ENCODE results near the gene CSNK1A1. TPM values are rescaled to one million over a fixed set of nuclear protein-coding genes. Genes with fewer than 3 reads are reported as not detected.

The CSNK1A1 gene
- polyA plus RNA-seq (2013, experiment 1 of 2) = 211 TPM
- 208 TPM for polyA plus RNA-seq (2013, experiment 2 of 2)

GRCh38 chr5:149551227-149552037, at the start of gene CSNK1A1:
CSNK1A1 (minus strand) TSS chr5:149551439; CDS start chr5:149550964, 475 bp downstream.
- Histone ChIP-seq H4K91ac (ENCODE audit: low read length) (peak within 1 kb of the TSS; percentile 98), H2AK5ac (ENCODE audit: low read length, severe bottlenecking) (peak within 1 kb of the TSS; percentile 62), H3K27me3 (ENCODE audit: control insufficient read depth in 1 of 2, insufficient read depth in 1 of 2, low read length in 2 of 2) (no peaks in the 10 kb centered on the region)

GRCh38 chr5:149600932-149601331, 49.7 kb upstream of the CSNK1A1 start:
- H3K9ac ChIP-seq (ENCODE audit: low read length) = no peak overlapping the region
- H2BK12ac ChIP-seq (ENCODE audit: low read length in 2 of 2) = no peak overlapping the region
- DNase-seq = no peak
- no peak overlapping the region for H3K4ac ChIP-seq (ENCODE audit: low read depth in 1 of 2, low read length in 2 of 2)
- no peak overlapping the region for H3K4me3 ChIP-seq (ENCODE audit: insufficient read depth in 1 of 2, low read depth in 1 of 2, low read length in 2 of 2)
- peaks cover 8% of the 10 kb centered on the region for H3K79me1 ChIP-seq (replicated peaks; ENCODE audit: low read length, poor library complexity, severe bottlenecking)
- no peak overlapping the region for H3K27ac ChIP-seq (ENCODE audit: low read length, poor library complexity, severe bottlenecking)
- H3K23ac ChIP-seq (ENCODE audit: low read length in 2 of 2) = no peak overlapping the region
- H3K27me3 ChIP-seq (ENCODE audit: control insufficient read depth in 1 of 2, insufficient read depth in 1 of 2, low read length in 2 of 2) = no peaks in the 10 kb centered on the region
- no peak overlapping the region for H4K8ac ChIP-seq (ENCODE audit: low read length)
- no peak overlapping the region for H2BK120ac ChIP-seq (ENCODE audit: low read depth, low read length)
- H2AFZ ChIP-seq (ENCODE audit: low read depth, low read length) = no peak overlapping the region
- H3K18ac ChIP-seq (ENCODE audit: low read depth in 1 of 2, low read length in 2 of 2) = no peak overlapping the region
- H3K4me1 ChIP-seq (ENCODE audit: control insufficient read depth, insufficient read depth, low read depth, low read length) = peaks cover 4% of the 10 kb centered on the region
- no peaks in the 10 kb centered on the region for H3K9me3 ChIP-seq (ENCODE audit: control insufficient read depth, low read length)
- H3K36me3 ChIP-seq (ENCODE audit: control insufficient read depth in 1 of 2, insufficient read depth in 2 of 2, low read depth in 1 of 2, low read length in 2 of 2) = peaks cover 0 to 27% of the 10 kb centered on the region in 2 experiments
- H2AK5ac ChIP-seq (ENCODE audit: low read length, severe bottlenecking) = no peak overlapping the region
- WGBS = 92% methylated on average over 3 of the region's 3 CpGs
- no peak overlapping the region for H3K14ac ChIP-seq (ENCODE audit: low read length in 2 of 2)
- H2BK5ac ChIP-seq (ENCODE audit: low read depth, low read length, poor library complexity, severe bottlenecking) = no peak overlapping the region
- no peak overlapping the region for H3K4me2 ChIP-seq (ENCODE audit: low read length, poor library complexity, severe bottlenecking)
- no peak overlapping the region for H2BK15ac ChIP-seq (ENCODE audit: low read depth, poor library complexity, severe bottlenecking)
- no peak overlapping the region for H4K91ac ChIP-seq (ENCODE audit: low read length)

More at GRCh38 chr5:149551227-149552037, at the start of gene CSNK1A1:
- DNase-seq = peak; percentile 99
- WGBS = under 1% methylated on average over 56 of the region's 67 CpGs
- peak within 1 kb of the TSS; percentile 36 for H2AFZ ChIP-seq (ENCODE audit: low read depth, low read length)
- H3K4me2 ChIP-seq (ENCODE audit: low read length, poor library complexity, severe bottlenecking) = peak within 1 kb of the TSS; percentile 71
- H4K8ac ChIP-seq (ENCODE audit: low read length) = peak within 1 kb of the TSS; percentile 87
- peak within 1 kb of the TSS; percentile 51 to 73 for H2BK12ac ChIP-seq (ENCODE audit: low read length in 2 of 2)
- peaks cover 5% of the 10 kb centered on the region for H3K4me1 ChIP-seq (ENCODE audit: control insufficient read depth, insufficient read depth, low read depth, low read length)
- H3K4me3 ChIP-seq (ENCODE audit: insufficient read depth in 1 of 2, low read depth in 1 of 2, low read length in 2 of 2) = peak within 1 kb of the TSS; percentile 96 to 99
- peaks cover 10 to 35% of the 10 kb centered on the region in 2 experiments for H3K36me3 ChIP-seq (ENCODE audit: control insufficient read depth in 1 of 2, insufficient read depth in 2 of 2, low read depth in 1 of 2, low read length in 2 of 2)
- peak within 1 kb of the TSS; percentile 97 for H3K4ac ChIP-seq (ENCODE audit: low read depth in 1 of 2, low read length in 2 of 2)
- H3K9ac ChIP-seq (ENCODE audit: low read length) = peak within 1 kb of the TSS; percentile 100
- H3K27ac ChIP-seq (ENCODE audit: low read length, poor library complexity, severe bottlenecking) = peak within 1 kb of the TSS; percentile 96
- peaks cover 3% of the 10 kb centered on the region for H3K79me1 ChIP-seq (replicated peaks; ENCODE audit: low read length, poor library complexity, severe bottlenecking)
- no peaks in the 10 kb centered on the region for H3K9me3 ChIP-seq (ENCODE audit: control insufficient read depth, low read length)
- H2BK120ac ChIP-seq (ENCODE audit: low read depth, low read length) = peak within 1 kb of the TSS; percentile 84
- peak within 1 kb of the TSS in 1 of 2 experiments; percentile 96 for H3K23ac ChIP-seq (ENCODE audit: low read length in 2 of 2)
- H3K18ac ChIP-seq (ENCODE audit: low read depth in 1 of 2, low read length in 2 of 2) = peak within 1 kb of the TSS; percentile 93 to 99
- peak within 1 kb of the TSS; percentile 98 for H2BK5ac ChIP-seq (ENCODE audit: low read depth, low read length, poor library complexity, severe bottlenecking)
- peak within 1 kb of the TSS; percentile 94 for H2BK15ac ChIP-seq (ENCODE audit: low read depth, poor library complexity, severe bottlenecking)
- H3K14ac ChIP-seq (ENCODE audit: low read length in 2 of 2) = peak within 1 kb of the TSS; percentile 62 to 96

DNA sequence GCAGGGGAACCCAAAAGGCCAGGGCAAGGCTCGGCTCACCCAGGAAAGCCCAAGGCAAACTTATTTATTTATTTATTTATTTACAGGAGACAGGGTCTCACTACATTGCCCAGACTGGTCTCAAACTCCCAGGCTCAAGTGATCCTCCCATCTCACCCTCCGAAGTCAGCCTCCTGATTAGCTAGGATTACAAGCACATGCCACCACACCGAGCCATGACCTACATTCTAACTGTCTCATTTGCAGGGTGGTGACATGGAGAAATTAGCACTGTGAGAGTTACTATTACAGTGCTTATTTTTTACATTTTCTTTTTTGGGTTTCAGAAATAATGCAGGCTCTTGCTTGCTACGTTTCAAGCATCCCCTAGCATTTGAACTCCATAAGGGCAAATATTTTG, 48.1 kb upstream of the CSNK1A1 start:
- H3K4me2 ChIP-seq (ENCODE audit: low read length, poor library complexity, severe bottlenecking) = no peak overlapping the region
- H2AK5ac ChIP-seq (ENCODE audit: low read length, severe bottlenecking) = no peak overlapping the region
- H3K9ac ChIP-seq (ENCODE audit: low read length) = no peak overlapping the region
- H3K18ac ChIP-seq (ENCODE audit: low read depth in 1 of 2, low read length in 2 of 2) = no peak overlapping the region
- H4K91ac ChIP-seq (ENCODE audit: low read length) = no peak overlapping the region
- no peak overlapping the region for H2BK12ac ChIP-seq (ENCODE audit: low read length in 2 of 2)
- H4K8ac ChIP-seq (ENCODE audit: low read length) = no peak overlapping the region
- peaks cover 0 to 27% of the 10 kb centered on the region in 2 experiments for H3K36me3 ChIP-seq (ENCODE audit: control insufficient read depth in 1 of 2, insufficient read depth in 2 of 2, low read depth in 1 of 2, low read length in 2 of 2)
- no peak overlapping the region for H2AFZ ChIP-seq (ENCODE audit: low read depth, low read length)
- H3K4me1 ChIP-seq (ENCODE audit: control insufficient read depth, insufficient read depth, low read depth, low read length) = peaks cover 6% of the 10 kb centered on the region
- no peak overlapping the region for H3K27ac ChIP-seq (ENCODE audit: low read length, poor library complexity, severe bottlenecking)
- no peak overlapping the region for H3K4ac ChIP-seq (ENCODE audit: low read depth in 1 of 2, low read length in 2 of 2)
- no peak overlapping the region for H3K14ac ChIP-seq (ENCODE audit: low read length in 2 of 2)
- no peaks in the 10 kb centered on the region for H3K27me3 ChIP-seq (ENCODE audit: control insufficient read depth in 1 of 2, insufficient read depth in 1 of 2, low read length in 2 of 2)
- no peaks in the 10 kb centered on the region for H3K9me3 ChIP-seq (ENCODE audit: control insufficient read depth, low read length)
- no peak overlapping the region for H2BK15ac ChIP-seq (ENCODE audit: low read depth, poor library complexity, severe bottlenecking)
- peaks cover 6% of the 10 kb centered on the region for H3K79me1 ChIP-seq (replicated peaks; ENCODE audit: low read length, poor library complexity, severe bottlenecking)
- no peak overlapping the region for H2BK120ac ChIP-seq (ENCODE audit: low read depth, low read length)
- no peak overlapping the region for H3K23ac ChIP-seq (ENCODE audit: low read length in 2 of 2)
- WGBS = 100% methylated on average over 1 of the region's 4 CpGs
- DNase-seq = no peak
- no peak overlapping the region for H2BK5ac ChIP-seq (ENCODE audit: low read depth, low read length, poor library complexity, severe bottlenecking)
- no peak overlapping the region for H3K4me3 ChIP-seq (ENCODE audit: insufficient read depth in 1 of 2, low read depth in 1 of 2, low read length in 2 of 2)

- Histone ChIP-seq H2BK12ac (ENCODE audit: low read length in 2 of 2) (no peak overlapping the region), H3K27ac (ENCODE audit: low read length, poor library complexity, severe bottlenecking) (no peak overlapping the region), H2BK5ac (ENCODE audit: low read depth, low read length, poor library complexity, severe bottlenecking) (no peak overlapping the region), H3K27me3 (ENCODE audit: control insufficient read depth in 1 of 2, insufficient read depth in 1 of 2, low read length in 2 of 2) (no peaks in the 10 kb centered on the region), H2BK120ac (ENCODE audit: low read depth, low read length) (no peak overlapping the region), H3K4ac (ENCODE audit: low read depth in 1 of 2, low read length in 2 of 2) (no peak overlapping the region), H2AK5ac (ENCODE audit: low read length, severe bottlenecking) (no peak overlapping the region), H3K18ac (ENCODE audit: low read depth in 1 of 2, low read length in 2 of 2) (no peak overlapping the region), H3K36me3 (ENCODE audit: control insufficient read depth in 1 of 2, insufficient read depth in 2 of 2, low read depth in 1 of 2, low read length in 2 of 2) (peaks cover 0 to 27% of the 10 kb centered on the region in 2 experiments), H3K9ac (ENCODE audit: low read length) (no peak overlapping the region), H3K4me1 (ENCODE audit: control insufficient read depth, insufficient read depth, low read depth, low read length) (peaks cover 7% of the 10 kb centered on the region), H4K8ac (ENCODE audit: low read length) (no peak overlapping the region), H3K4me3 (ENCODE audit: insufficient read depth in 1 of 2, low read depth in 1 of 2, low read length in 2 of 2) (no peak overlapping the region), H3K79me1 (replicated peaks; ENCODE audit: low read length, poor library complexity, severe bottlenecking) (peaks cover 8% of the 10 kb centered on the region), H3K23ac (ENCODE audit: low read length in 2 of 2) (no peak overlapping the region), H4K91ac (ENCODE audit: low read length) (no peak overlapping the region), H3K9me3 (ENCODE audit: control insufficient read depth, low read length) (no peaks in the 10 kb centered on the region), H2BK15ac (ENCODE audit: low read depth, poor library complexity, severe bottlenecking) (no peak overlapping the region), H3K4me2 (ENCODE audit: low read length, poor library complexity, severe bottlenecking) (no peak overlapping the region), H3K14ac (ENCODE audit: low read length in 2 of 2) (no peak overlapping the region), H2AFZ (ENCODE audit: low read depth, low read length) (no peak overlapping the region)
- no peak for DNase-seq
- 89% methylated on average over 3 of the region's 3 CpGs for WGBS
These were observed 47.7 kb upstream of the CSNK1A1 start for GRCh38 chr5:149598966-149599365.
